Measurements from ENCODE around the gene KIAA0753.
"Not testable (repeated sequence)": the region's sequence is repeated elsewhere in the genome, so short reads cannot be mapped to it uniquely, and the experiment has no call there.

KIAA0753 gene

DNA sequence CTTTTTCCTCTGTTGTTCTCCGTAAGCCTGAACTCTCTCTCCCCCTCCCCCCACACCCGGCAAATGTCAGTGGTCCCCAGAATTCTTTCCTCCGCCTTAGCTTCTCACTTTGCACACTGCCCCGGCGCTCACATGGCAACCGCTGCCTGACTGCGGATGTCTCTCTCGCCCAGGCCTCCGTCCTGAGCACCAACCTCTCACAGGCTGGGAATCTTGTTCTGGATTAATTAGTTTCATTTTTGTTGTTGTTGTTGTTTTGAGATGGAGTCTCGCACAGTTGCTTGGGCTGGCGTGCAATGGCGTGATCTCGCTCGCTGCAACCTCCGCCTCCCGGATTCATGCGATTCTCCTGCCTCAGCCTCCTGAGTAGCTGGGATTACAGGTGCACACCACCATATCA, 27.7 kb upstream of the KIAA0753 start:
- DNase-seq = no peak

DNA sequence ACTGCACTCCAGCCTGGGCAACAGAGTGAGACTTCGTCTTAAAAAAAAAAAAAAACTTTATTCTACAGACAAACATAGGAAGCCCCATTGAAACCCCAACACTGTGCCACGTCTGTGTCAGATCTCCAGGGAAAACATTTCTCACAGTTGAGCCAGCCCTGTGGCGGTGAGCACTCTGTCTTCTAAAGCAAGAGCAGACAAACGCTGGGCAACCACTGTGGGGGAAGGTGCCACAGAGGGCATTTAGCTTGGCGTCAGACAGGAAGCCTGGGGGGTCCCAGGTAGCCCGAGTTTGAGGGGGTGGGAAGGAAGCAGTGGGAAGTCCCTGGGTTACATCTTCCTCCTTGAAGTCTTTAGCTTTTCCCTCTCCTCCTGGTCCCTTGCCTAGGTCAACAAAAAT, 27.0 kb upstream of the KIAA0753 start:
- DNase-seq = no peak

DNA sequence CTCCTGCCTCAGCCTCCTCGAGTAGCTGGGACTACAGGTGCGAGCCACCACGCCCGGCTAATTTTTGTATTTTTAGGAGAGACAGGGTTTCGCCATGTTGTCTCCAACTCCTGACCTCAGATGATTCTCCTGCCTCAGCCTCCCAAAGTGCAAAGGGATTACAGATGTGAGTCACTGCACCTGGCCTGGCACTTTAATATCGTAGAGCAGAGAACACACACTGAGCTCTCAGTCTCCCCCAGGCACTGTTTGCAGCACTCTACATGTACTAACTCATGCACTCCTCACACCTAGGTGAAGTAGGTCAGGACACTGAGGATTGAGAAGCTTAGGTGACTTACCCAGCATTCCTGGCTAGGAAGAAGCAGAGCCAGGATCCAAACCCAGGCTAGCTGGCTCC, 26.0 kb upstream of the KIAA0753 start:
- DNase-seq = no peak

DNA sequence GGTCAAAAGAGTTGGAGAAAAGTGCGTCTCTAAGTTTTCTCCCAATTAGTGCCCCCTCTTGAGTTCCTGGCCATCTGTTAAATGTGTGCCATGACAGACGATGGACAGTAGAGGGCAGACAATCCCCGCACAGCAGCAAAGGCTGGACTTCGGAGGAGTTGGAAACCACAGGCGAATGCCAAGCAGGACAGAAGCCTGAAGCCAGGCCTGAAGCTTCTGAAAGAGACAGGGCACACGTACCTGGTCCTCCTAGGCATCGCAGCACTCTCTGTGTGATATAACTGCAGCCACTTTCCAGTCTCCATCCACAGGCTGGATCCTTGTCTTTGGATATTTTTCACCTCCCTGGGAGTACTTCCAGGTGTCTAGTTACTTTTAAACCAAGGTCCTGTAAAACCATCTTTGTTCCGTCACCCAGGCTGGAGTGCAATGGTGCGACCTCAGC, 25.6 kb upstream of the KIAA0753 start:
- peak; percentile 19 to 39 for DNase-seq

DNA sequence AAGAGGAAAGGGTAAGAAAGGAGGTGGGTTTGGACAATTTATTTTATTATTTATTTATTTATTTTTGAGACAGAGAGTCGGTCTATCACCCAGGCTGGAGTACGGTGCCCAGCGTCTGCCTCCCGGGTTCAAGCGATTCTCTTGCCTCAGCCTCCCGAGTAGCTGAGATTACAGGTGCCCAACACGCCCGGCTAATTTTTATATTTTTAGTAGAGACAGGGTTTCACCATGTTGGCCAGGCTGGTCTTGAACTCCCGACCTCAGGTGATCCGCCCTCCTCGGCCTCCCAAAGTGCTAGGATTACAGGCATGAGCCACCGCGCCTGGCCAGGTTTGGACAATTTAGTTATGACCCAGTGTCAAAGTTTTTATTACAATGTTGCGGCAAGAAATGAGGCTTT, 22.7 kb upstream of the KIAA0753 start:
- not testable (repeated sequence) for DNase-seq

DNA sequence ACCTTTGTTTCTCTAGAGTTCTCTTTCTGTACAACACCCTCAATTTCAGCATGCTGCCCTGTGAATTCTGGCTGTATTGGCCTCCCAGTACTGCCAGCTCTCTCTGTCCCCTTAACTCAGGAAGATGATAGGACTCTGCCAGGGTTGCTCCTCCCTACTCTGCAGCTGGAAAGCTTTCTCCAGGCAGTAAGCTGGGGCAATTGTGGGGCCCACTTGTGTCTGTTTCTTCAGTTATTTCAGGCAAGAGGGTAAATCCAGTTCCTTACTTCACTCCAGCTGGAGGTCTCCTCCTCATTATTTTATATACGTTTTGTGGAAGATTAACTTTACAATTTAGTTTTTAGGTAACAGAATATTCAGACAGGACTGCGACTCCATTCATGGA, 20.9 kb upstream of the KIAA0753 start:
- no peak for DNase-seq

DNA sequence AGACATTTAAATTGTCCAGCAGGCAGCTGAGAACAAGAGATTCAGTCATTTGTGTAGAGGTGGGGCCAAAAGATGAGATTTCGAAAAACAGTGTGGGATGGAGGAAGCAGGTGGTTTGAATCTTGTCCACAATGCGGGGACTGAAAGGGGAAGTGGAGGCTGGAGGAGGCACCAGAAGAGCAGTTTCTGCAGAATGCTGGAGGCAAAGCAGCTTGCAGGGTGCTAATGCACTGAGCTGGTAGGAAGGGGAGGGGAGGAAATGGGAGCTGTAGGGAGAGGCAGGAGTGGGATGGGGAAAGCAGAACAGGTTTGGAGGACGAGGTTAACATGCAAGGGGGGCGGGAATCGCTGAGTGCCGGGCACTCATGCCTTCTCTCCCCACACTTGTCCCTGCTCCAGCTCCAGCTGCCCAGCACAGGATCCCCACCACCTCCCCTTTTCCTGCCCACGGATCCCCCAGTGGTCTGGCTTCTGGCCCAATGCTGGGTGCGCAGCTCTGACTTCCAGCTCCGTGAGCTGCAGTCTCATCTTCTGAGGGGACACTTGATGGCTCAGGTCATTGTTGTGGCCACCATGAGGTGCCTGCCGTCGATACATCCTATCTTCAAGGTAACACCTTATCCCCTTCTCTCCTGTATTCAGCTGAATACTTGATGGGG, 20.4 kb upstream of the KIAA0753 start:
- DNase-seq = no peak

DNA sequence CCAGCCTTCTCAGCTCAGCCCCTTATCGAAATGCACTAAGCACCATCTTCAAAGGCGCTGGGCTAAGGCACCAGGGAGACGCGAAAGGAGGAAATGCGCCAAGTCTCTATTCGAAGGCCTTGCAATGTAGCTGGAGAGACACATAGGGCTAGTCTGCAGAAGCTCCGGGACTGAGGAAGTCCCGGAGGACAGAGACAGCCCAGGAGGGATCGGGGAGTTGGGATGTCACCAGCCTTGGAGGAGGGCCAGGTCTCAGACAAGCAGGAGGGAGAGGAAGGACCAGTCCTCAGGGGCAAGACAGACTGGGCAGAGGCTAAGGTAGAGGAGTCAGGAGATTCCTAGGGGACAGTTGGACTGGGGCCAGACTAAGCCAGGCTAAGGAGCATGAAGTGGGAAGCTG, 19.6 kb upstream of the KIAA0753 start:
- no peak for DNase-seq

DNA sequence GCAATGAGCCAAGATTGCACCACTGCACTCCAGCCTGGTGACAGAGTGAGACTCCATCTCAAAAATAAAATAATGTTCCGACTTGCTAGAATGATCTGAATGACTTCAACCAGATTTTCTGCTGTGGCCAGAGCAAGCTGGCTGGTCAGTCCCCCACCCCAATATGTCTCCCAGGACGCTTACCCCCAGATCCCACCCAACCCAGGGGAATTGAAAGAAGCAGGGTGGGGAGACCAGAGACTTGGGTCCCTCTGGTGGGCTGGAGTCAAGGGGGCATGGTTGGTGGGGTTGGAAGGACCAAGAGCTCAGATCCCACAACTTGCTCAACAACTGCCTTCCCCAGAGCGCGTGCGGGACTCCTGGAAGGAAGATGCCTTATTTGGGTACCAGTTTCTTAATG, 17.9 kb upstream of the KIAA0753 start:
- DNase-seq = not testable (repeated sequence)

DNA sequence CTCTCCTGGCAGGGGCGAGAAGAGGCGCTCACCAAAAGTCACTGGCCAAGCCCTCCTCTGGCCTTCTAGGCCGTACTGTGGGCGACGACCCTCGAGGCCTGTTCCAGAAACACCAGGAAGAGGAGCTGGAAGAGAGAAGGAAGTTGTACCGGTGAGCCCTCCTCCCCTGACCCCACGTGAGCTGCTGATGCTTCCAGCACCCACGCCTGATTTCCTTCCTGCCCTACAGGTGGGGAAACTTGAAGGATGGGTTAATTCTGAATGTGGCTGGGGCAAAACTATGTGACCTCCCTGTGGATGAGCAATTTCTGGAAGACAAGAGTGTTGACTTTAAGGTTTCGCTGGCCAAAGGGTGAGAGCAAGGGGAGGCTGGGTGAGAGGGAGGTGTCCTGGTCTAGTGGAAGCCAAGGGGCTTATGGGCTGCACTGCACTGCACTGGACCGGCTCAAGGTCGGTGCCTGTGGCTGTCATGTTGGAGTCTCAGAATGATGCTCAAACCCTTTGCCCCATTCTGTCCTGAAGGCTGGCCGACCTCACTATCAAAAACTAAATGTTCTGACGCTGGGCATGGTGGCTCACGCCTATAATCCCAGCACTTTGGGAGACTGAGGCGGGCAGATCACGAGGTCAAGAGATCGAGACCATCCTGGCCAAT, 17.2 kb upstream of the KIAA0753 start:
- no peak for DNase-seq

DNA sequence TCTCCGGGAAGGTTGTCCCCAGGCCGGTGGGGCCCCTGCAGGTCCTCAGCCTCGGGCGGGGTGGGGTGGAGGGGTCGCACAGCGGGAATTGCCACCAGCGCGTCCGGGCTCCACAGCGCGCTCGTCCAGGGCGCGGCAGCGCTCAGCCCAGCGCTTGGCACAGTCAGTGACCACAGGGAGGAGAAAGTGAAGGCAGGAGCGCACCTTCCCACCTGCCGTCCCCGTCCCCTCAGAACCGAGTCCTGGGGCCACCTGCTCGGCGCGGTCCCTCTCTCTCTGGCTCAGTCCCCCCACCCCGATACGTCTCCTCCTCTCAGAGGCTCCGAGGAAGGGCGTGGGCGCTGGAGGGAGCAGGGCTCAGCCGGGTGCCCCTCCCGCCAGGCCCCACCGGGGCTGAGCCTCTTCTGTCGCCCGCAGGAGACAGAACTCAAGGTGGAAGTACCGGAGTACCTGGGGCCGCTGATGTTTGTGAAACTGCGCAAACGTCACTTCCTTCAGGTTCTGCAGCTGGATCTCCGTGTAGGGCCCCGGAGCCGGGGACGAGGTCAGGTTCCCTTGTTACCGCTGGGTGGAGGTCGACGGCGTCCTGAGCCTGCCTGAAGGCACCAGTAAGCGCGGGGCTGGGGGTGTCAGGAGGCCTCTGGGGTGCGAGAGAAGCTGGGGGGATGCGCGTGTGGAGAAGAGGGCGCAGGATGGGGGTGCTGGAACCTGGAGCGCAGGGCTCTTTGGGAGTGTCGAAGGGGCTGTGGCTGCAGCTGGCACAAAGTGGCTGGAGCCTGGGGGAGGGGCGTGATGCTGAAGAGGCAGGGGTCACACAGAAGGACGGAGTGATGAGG, 16.5 kb upstream of the KIAA0753 start:
- DNase-seq = peak; percentile 59 to 63

DNA sequence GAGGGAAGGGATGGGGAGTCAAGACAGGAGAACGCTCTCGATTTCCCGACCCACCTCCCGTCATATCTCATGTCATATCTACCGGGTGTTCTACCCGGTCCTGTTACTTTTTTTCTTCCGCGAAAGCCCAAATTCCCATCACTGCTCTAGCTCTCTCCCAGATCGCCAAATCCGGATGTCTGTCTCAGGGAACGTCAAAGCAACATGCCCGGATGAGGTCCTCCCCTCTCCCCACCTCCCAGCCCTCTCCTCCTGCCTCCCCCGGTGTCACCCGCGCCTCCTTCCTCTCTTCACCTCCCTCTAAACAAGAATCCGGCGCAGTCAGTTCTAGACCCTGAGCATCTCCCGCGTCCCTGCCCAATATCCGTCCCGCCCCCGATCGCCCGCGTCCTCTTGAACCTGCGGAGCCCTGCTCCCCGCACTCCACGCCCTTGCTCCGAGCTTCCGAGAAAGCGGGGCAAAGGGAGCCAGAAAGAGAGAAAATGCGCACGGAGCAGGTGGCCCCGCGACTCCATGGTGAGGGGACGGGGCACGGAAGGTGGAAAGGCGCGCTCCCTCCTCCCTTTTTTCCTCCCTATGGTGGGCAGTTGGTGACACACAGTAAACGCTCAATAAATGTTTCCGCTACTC, 15.3 kb upstream of the KIAA0753 start:
- DNase-seq = not testable (repeated sequence)

DNA sequence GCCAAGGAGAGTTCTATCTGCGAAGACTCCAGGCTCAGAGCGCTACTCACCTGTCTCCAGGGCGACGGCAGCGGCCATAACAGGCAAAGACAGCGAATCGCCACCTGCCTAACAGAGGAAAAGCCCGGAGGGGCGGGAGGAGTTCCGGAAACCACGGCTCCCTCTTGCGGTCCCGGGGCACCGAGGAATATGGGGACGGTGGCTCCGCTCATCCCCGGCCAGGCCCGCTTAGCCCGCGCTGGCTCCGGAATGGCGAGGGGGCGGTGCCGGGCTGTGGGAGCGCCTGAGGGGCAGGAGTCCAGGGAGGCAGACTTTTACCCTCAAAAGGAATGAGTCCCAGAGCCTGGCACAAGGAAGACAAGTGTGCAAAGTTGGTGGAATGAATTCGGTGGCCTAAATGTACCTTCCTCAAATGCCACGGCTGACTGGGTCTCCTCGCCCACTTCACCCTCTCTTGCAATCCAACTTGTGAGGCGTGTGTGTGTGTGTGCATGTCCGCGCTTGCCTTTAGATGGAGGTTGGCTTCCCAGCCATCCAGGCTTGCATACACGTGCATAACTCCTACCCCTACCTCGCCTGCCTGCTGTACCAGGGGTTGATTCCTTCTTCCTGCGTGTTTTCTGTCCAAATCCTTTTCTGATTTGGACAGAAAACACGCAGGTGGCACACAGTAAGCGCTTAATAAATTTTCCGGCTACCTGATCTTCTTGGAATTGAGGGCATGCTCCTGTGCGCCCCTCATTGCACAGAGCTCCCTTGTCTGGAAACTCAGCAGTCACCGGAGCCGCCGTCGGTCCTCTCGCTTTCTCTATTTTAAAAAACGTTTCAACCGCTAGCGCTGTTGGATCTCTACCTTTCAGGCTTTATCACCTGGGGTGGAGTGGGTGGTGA, 14.6 kb upstream of the KIAA0753 start:
- no peak for DNase-seq

DNA sequence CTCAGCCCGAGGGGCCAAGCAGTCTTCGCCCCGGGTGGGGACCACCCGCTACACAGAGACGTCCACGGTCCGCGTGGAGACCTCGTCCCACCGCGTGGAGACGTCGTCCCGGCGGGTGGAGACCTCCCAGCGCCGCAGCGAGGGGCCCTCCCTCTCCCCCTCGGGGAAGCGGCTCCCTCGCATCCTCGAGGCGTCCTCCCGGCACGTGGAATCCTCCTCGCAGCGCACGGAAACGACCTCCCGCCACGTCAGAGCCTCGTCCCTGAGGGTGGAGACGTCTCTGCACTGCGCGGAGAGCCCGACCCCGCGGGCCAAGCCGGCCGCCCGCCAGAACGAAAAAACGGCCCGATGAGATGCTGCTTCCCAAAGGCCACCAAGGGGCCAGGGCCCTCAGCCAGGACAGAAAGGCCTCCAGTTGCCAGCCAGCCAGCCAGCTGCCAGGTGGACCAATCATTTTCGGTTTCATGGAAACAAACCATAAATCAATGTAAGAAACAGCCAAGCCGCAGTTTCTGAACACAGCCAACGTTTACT, 11.5 kb upstream of the KIAA0753 start:
- DNase-seq = peak in 1 of 2 donors; percentile 35

DNA sequence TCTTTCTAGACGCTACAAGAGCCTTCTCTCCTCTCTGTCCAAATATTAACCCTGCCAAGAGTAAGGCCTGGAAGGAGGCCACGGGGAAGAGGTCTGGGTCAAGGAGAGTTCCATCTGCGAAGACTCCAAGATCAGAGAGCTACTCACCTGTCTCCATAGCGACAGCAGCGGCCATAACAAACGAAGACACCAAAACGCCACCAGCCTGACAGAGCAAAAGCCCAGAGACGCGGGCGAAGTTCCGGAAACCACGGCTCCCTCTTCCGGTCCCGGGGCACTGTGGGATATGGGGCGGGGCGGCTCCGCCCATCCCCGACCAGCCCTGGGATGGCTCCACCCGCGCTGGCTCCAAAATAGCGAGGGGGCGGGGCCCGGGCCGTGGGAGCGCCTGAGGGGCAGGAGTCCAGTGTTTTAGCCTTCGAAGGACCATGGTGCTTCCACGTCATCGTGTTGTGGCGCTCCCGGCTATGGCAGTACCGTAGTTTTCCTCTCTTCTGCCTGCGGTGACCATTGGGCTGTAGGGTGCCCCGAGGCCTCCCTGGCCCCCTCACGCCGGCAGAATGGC, 10.9 kb upstream of the KIAA0753 start, which contains the start of the genes C17orf100 and MED31:
TSS of gene C17orf100 (plus strand) at position 409 of the 565 bp plus-strand sequence. CDS start at position 561, 152 bp downstream.
TSS of gene MED31 (minus strand) at position 252 of the 565 bp plus-strand sequence. CDS start at position 175, 77 bp downstream.
- DNase-seq = peak; percentile 90 to 91

DNA sequence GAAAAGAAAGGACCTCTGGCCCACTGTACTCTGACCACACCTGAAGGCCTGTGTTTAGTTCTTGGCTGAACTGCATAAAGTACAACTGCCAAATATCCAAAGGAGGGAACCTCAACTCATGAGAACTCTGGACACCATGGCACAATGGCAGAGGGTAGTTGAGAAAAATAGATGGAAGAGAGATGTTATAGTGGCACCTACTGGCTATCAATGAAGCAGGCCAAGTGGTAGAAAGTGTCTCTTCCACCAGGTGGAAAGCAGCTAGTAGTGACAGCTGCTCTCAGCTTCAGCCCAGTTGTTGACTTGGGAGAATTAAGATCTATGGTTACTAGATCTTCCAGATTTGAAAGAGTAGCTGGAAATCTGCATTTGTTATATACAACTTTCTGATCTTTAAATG, 7.7 kb upstream of the KIAA0753 start:
- DNase-seq = no peak

DNA sequence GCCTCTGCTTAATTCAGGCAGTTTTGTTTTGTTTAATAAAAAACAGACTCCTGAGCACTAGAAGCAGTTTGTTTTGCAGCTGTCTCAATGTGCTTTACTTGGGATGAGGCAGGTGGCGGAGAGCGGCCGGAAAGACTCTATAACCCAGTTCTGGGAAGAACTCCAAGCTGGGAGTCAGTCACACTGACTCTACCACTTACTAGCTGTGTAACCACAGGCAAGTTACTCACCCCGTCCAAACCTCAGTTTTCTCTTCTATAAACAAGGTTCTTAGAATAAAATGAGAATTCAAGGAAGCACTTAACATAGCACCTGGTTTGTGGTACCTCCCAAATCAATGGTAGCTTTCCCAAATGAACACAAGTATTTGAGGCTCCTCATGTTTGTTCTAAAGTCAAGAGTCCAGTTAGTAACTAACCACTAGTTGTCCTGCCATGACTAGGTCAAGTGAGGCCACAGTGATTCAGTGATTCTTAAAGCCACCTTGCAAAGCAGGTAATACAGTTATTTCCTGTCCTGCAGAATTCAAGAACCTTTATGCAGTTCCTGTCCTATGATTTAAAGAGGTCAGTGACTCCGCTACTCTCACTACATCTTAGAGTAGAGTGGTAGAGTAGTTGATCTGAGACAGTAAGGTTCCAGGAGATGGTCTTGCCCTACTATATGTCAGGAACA, 3.1 kb upstream of the KIAA0753 start:
- no peak for DNase-seq

DNA sequence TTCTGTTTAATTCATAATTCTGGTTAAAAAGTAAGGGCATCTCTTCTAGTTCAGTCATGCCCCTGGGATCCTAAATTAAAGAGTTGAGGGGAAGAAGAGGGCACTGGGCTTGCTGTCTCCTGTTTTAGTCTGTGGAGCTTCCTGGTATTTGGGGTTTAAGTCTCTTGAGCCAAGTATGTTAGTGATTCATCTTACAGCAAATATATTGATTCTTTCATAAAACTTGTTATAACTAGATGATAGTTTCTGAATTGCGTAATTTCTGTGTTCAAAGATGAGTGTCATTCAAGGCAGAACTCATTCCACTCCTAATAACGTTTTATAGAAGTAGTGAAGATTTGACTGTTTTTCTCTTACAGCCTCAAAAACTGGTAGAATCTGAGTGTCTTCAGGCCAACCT, 2.1 kb upstream of the KIAA0753 start:
- no peak for DNase-seq

DNA sequence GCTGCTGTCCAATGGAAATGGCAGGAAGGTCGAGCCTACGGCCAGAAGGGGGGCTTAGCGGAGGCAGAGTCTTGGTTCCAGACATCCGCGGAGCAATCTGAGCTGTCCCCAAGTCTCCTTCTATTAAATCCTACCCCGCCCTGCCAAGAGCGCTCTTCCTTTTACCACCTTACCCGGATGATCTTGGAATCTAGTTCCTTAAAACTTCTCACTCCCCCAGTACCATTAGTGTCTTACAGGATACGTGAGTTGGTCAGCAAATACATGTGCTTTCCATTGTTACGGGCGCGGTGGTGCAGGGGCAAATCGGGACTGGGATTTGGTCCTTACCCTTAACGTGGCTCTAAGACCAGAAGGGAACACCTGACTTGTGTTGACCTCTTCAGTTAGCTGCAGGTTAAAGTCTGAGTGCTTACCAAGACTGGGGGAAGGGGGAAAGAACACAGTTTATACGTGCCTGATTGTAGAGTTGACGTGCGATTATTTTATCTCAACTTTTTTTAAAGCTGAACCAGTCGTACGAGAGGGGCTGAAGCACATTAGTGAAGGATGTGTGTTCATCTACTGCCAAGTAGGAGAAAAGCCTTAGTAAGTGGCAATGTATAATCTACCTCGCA, 844 bp upstream of the KIAA0753 start:
- DNase-seq = no peak

Measured in activated CD4-positive, alpha-beta T cell treated with anti-CD3 and anti-CD28 coated beads for 4 hours (primary cell).